Fibroblast of mammary gland (primary cell): Measurements from ENCODE around the gene MYH7.
A peak's percentile ranks its signal among the peaks of the same experiment; 100 is the strongest.

Experiments used
- DNase-seq: peaks from one replicate; pipeline ENCODE4 v3.0.0-alpha.2; 2010; ENCODE audit warnings: low read depth
- H3K4me3 ChIP-seq: 2 replicates; pipeline ENCODE4 v1.5.1; 2011; ENCODE audit warnings: low read depth, mild to moderate bottlenecking, low read length, moderate library complexity; ENCODE audit not compliant: control insufficient read depth
- TF ChIP-seq, protein P1 (sequence below): conservative IDR thresholded peaks from 2 replicates; pipeline ENCODE4 v1.5.1; 2011; ENCODE audit warnings: low read depth, low read length, inconsistent platforms; ENCODE audit not compliant: control insufficient read depth, insufficient read depth

MYH7 gene

DNA sequence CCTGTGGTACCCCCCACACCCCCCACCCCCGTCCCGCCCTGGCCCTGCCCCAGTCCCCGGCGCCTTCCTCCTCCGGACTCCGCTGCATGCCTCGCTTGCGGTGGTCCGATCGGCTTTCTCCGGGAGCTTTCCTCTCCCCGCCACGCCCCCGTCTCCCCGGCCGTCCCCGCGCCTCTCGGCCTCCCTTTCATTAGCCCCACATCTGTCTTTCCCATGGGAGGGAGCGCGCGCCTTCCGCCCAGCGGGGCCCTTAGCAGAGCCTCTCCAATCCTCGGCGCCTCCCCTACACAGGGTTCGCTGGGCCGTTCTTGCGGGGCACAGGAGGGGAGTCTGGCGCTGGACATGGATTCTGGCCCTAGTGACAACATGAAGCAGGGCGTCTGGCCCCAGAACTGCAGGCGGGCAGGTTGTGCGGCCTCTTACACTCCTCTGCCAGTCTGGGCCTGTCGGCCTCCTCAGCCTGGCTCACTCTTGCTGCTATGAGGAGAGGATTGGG lies 69.0 kb downstream of the MYH7 start:
- TF ChIP-seq, protein P1, sequence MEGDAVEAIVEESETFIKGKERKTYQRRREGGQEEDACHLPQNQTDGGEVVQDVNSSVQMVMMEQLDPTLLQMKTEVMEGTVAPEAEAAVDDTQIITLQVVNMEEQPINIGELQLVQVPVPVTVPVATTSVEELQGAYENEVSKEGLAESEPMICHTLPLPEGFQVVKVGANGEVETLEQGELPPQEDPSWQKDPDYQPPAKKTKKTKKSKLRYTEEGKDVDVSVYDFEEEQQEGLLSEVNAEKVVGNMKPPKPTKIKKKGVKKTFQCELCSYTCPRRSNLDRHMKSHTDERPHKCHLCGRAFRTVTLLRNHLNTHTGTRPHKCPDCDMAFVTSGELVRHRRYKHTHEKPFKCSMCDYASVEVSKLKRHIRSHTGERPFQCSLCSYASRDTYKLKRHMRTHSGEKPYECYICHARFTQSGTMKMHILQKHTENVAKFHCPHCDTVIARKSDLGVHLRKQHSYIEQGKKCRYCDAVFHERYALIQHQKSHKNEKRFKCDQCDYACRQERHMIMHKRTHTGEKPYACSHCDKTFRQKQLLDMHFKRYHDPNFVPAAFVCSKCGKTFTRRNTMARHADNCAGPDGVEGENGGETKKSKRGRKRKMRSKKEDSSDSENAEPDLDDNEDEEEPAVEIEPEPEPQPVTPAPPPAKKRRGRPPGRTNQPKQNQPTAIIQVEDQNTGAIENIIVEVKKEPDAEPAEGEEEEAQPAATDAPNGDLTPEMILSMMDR: no peak
- no peak for DNase-seq
- H3K4me3 ChIP-seq: no peak overlapping the region

DNA sequence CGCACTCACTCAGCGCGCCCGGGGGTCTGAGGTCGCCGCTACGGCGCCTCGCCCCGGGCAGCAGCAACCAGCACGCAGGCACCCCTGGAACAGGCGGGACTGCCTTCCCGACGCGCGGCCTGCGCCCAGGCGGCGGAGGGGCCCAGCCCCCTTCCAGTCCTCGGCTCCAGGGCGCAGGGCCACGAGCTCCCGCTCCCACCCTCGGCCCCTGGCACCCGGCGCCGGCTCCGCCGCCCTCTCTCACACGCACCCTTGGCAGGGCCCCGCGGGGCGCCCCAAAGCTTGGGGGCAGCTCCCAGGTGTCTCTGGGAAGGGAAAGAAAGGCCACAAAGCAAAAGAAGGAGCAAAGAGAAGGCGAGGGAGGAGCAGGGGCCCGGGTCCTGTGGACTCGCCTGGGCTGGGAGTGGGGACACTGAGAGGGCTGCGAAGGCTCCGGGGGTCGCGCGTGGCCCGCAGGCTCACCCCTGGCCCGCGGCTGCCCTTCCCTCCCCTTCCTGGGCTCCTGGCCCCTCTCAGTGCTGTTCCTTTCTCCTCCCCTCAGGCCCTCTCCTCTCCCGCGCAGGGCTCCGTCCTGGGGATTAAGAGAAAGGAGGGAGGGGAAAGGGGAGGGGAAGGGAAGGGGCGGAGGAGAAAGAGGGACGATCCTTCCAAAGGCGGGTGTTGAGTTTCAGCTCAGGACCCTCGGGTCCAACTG lies 69.6 kb downstream of the MYH7 start:
- TF ChIP-seq, protein P1: no peak
- H3K4me3 ChIP-seq: peak overlapping the region; percentile 7
- peak; percentile 17 for DNase-seq

DNA sequence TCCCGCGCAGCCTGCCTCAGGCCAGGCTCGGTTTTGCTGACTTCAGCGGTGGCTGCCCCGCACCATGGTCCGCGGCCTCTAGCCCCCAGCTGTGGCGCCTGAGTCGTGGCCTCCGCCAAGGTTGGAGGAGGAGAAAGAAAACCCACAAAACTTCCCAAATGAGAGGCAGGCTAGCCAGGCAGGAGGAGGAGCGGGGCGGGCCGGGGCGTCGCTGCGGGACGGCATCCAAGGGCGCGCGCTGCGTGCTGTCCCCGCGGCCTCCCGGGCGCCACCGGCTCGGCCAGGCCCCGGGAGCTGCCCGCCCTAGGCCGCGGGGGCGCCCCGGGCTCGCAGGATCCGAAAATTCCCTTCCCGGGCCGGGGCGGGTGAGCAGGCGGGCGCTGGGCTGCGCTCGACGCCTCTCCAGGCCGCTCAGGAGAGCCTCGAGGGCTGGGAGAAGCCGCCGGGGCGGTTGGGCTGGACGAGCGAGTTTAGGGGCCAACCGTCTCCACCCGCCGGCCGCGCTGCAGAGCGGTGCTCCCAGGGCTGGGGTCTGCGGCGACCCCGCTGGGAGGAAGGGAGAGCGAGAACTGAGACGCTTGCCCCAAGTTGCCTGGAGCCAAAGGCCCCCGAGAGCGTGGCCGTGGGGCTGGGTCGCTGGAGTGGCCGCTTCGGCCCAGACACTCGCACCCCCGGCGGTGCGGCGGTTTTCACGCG lies 70.3 kb downstream of the MYH7 start, which contains the start of gene EFS:
EFS (minus strand) TSS at position 137 of the 696 bp plus-strand sequence. CDS start 147 bp downstream, outside the sequence.
- H3K4me3 ChIP-seq: peak within 1 kb of the TSS; percentile 35

DNA sequence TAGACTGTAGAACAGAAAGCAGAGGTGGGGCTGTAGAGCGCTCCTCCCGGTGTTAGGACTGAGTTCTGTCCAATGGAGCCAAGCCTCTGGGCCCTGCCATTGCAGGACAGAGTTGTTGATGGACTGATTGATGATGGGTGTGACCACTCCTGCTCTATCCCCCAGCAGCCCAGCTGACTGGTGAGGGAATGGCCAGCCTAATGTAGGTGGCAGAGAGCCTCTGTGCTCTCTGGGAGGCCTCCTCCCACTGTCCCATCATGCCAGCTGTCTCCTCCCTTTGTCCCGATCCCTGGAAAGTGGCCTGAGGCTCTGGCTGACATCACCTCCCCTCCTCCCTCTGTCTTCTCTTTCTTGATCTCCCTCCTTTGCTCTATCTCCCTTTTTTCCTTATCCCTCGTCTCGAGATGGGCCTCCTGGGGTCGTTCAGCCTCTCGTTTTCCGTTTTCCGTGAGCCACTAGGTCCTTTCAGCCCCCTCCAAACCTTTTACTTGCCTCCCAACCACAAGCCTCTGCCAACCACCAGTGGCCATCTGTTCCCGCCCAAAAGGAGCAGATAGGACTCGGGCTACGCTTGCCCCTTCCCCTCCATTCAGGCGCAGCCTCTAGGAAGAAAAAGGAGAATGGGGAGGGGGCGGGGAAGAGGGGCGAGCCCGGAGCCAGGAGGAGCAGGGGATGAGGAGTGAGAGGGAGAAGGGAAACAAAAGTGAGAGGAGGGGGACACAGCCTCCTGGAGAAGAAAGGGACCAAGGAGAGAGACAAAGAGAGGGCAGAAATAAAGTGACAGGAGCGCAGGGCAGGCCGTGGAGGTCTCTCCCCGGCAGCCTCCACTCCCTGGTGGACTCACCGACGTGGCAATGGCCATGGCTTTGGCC lies 71.1 kb downstream of the MYH7 start:
- DNase-seq: no peak
- H3K4me3 ChIP-seq: peak overlapping the region; percentile 35
- TF ChIP-seq, protein P1: no peak

More for the DNA sequence above, 70.3 kb downstream of the MYH7 start, which contains the start of gene EFS:
- no peak for DNase-seq
- TF ChIP-seq, protein P1: no peak
